Natural killer cell (primary cell): Measurements from ENCODE around the gene RNF26. TPM values are rescaled to one million over a fixed set of nuclear protein-coding genes. Genes with fewer than 3 reads are reported as not detected.
A peak's percentile ranks its signal among the peaks of the same experiment; 100 is the strongest.

Source experiments
- ATAC-seq, 3 donors: fragments of 150-1000 bp in 2 of 3; fragments of 200-7000 bp in 1 of 3; cut with Tn5 transposase; 1 replicate in 1 of 3; 2 replicates in 2 of 3; pipeline ENCODE4 v1.10.0; 2021; ENCODE audit warnings: mild to moderate bottlenecking in 2 of 3, moderate library complexity in 2 of 3
- DNase-seq, 2 donors: peaks; one replicate each; pipeline versions ENCODE4 v3.0.0 to v3.0.0-alpha.2; 2013 to 2021; ENCODE audit warnings: mixed read lengths in 1 of 2
- H3K27ac ChIP-seq: one replicate; pipeline ENCODE4 v1.5.1; 2013; ENCODE audit warnings: mild to moderate bottlenecking, low read length
- H3K27me3 ChIP-seq: one replicate; pipeline ENCODE4 v1.6.1; 2013; ENCODE audit warnings: low read length; ENCODE audit not compliant: control insufficient read depth, insufficient read depth
- H3K36me3 ChIP-seq: one replicate; pipeline ENCODE4 v1.6.1; 2013; ENCODE audit warnings: low read length; ENCODE audit not compliant: control insufficient read depth, insufficient read depth
- H3K4me1 ChIP-seq: one replicate; pipeline ENCODE4 v1.6.1; 2013; ENCODE audit warnings: low read length; ENCODE audit not compliant: control insufficient read depth, insufficient read depth
- H3K4me3 ChIP-seq: one replicate; pipeline ENCODE4 v1.5.1; 2013; ENCODE audit warnings: low read length
- H3K9me3 ChIP-seq: one replicate; pipeline ENCODE4 v1.6.1; 2013; ENCODE audit warnings: low read length; ENCODE audit not compliant: control insufficient read depth, insufficient read depth
- H3K27ac Mint-ChIP-seq, 2 donors: one replicate each; pipeline ENCODE4 v1.8.0; 2022; ENCODE audit warnings: mild to moderate bottlenecking in 2 of 2, mixed read lengths in 2 of 2, moderate library complexity in 1 of 2
- H3K27me3 Mint-ChIP-seq, 2 donors: one replicate each; pipeline ENCODE4 v1.8.0; 2022; ENCODE audit warnings: low read depth in 2 of 2, mixed read lengths in 2 of 2
- H3K36me3 Mint-ChIP-seq: one replicate; pipeline ENCODE4 v1.8.0; 2022; ENCODE audit warnings: mixed read lengths
- H3K4me1 Mint-ChIP-seq, 2 donors: one replicate each; pipeline ENCODE4 v1.8.0; 2022; ENCODE audit warnings: mixed read lengths in 2 of 2
- H3K4me3 Mint-ChIP-seq: one replicate; pipeline ENCODE4 v1.8.0; 2022; ENCODE audit warnings: mild to moderate bottlenecking, moderate library complexity, mixed read lengths
- H3K9me3 Mint-ChIP-seq, 2 donors: one replicate each; pipeline ENCODE4 v1.8.0; 2022; ENCODE audit warnings: mixed read lengths in 2 of 2
- WGBS: methylation state at CpG from one replicate; pipeline ENCODE4 v1.1.7; 2013; ENCODE audit warnings: missing lambda C conversion rate; ENCODE audit not compliant: insufficient coverage; 5-methylcytosine and 5-hydroxymethylcytosine counted together
- intact Hi-C: fragments of 100-400 bp; cut with micrococcal nuclease; formaldehyde crosslinking; loops from one replicate; pipeline ENCODE4 v1.14.2; 2022
- total RNA-seq, 4 donors: library from RNA; stranded (reverse); fragments of 120-200 nt in 1 of 4; gene quantifications; one replicate each; pipeline versions ENCODE4 v1.2.3 to v1.2.4, GENCODE V29; 2013 to 2022
- TF ChIP-seq, protein P1 (sequence below): fragments of 200-600 bp; IDR thresholded peaks from one replicate; pipeline ENCODE4 v1.8.0; 2022; ENCODE audit warnings: antibody characterized with exemption

Gene RNF26
- 10 to 100 TPM; 18.0 to 21.8 (median 18.1) TPM for total RNA-seq
- 3.8 TPM for total RNA-seq (2013)

DNA sequence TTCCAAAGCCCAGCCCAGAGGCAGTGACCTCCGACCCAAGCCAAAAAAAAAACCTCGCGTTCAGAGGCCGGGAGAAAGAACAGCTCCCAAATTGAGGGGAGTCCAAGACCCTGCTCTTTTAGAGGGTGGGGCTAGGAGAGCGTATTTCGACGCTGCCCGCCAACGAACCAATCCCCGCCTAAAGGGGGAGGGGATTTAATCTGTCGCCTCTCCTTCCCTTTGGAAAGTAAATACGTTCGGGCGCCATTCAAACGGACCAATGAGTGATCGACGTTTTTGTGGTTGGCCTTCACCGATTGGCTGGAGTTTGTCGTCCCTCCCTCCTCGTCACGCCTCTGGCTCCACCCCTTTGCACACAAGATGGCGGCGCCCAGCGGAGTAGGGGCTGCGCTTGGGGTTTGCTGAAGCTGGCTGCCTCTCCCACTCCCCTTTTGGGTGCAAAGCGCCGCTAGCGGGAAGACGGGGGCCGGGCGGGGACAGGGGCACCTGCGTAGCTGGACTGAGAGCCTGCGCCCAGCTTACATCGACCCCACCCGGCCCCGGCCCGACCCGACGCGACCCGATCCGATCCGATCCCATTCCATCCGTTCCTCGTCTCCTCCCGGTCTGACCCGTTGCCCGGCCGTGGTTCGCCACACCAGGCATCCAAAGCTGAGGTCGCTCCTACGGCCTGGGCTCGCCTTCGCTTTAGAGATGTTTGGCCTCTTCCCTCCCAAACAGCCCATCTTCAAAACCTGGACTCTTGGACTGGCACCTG lies at the start of gene RNF26:
TSS of gene RNF26 (plus strand) at position 354 of the 757 bp plus-strand sequence. CDS start 596 bp downstream, outside the sequence.
- DNase-seq, result peak; percentile 92 to 98
- no peaks in the 10 kb centered on the region for H3K9me3 Mint-ChIP-seq
- peaks cover 15 to 47% of the 10 kb centered on the region in 2 donors for H3K4me1 Mint-ChIP-seq
- peaks cover 19% of the 10 kb centered on the region for H3K4me1 ChIP-seq
- peak within 1 kb of the TSS; percentile 62 for H3K27ac ChIP-seq
- H3K4me3 Mint-ChIP-seq, result peak within 1 kb of the TSS; percentile 100
- H3K27me3 Mint-ChIP-seq, result peaks cover 20 to 25% of the 10 kb centered on the region in 2 donors
- peaks cover 5% of the 10 kb centered on the region for H3K27me3 ChIP-seq
- ATAC-seq, result peak; percentile 96 to 97 (median 96)
- H3K36me3 Mint-ChIP-seq, result no peaks in the 10 kb centered on the region
- H3K27ac Mint-ChIP-seq, result peak within 1 kb of the TSS; percentile 91 to 96
- no peaks in the 10 kb centered on the region for H3K36me3 ChIP-seq
- H3K4me3 ChIP-seq, result peak within 1 kb of the TSS; percentile 86
- intact Hi-C loops, result no loop called here
- no peaks in the 10 kb centered on the region for H3K9me3 ChIP-seq
- TF ChIP-seq, protein P1, sequence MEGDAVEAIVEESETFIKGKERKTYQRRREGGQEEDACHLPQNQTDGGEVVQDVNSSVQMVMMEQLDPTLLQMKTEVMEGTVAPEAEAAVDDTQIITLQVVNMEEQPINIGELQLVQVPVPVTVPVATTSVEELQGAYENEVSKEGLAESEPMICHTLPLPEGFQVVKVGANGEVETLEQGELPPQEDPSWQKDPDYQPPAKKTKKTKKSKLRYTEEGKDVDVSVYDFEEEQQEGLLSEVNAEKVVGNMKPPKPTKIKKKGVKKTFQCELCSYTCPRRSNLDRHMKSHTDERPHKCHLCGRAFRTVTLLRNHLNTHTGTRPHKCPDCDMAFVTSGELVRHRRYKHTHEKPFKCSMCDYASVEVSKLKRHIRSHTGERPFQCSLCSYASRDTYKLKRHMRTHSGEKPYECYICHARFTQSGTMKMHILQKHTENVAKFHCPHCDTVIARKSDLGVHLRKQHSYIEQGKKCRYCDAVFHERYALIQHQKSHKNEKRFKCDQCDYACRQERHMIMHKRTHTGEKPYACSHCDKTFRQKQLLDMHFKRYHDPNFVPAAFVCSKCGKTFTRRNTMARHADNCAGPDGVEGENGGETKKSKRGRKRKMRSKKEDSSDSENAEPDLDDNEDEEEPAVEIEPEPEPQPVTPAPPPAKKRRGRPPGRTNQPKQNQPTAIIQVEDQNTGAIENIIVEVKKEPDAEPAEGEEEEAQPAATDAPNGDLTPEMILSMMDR, result no peak
- WGBS, result under 1% methylated on average over 54 of the region's 54 CpGs

DNA sequence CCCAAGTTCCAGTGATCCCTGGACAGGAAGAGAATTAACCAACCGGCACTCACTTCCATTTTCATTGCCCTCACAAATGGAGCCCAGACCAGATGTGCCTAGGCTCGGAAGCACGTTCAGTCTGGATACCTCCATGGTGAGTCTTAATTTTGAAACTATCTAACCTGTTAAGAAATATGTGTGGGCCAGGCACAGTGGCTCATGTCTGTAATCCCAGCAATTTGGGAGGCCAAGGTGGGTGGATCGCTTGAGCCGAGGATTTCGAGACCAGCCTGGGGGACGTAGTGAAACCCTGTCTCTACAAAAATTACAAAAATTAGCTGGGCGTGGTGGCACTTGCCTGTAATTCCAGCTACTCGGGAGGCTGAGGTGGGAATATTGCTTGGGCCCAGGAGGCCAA lies 48.9 kb upstream of the RNF26 start:
- WGBS, result 98% methylated on average over 9 of the region's 9 CpGs
- H3K9me3 Mint-ChIP-seq, result no peaks in the 10 kb centered on the region

DNA sequence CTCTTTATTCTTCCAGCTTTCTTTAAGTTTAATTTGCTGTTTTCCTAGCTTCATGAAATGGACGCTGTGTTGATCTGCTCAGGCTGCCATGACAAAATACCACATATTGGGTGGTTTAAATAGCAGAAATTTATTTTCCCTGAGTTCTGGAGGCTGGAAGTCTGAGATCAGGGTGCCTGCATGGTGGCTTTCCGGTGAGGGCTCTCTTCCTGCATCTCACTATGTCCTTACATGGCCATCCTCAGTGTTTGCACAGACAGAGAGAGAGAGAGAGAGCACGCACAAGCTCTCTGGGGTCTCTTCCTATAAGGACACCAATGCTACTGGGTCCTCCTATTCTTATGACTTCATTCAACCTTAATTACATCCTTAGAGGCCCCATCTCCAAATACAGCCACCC lies 46.1 kb upstream of the RNF26 start:
- no peaks in the 10 kb centered on the region for H3K9me3 Mint-ChIP-seq
- Histone ChIP-seq H3K9me3 (peaks cover 9% of the 10 kb centered on the region), H3K4me1 (peaks cover 3% of the 10 kb centered on the region), H3K4me3 (no peak overlapping the region), H3K27ac (no peak overlapping the region), H3K36me3 (peaks cover 54% of the 10 kb centered on the region), H3K27me3 (no peaks in the 10 kb centered on the region)
- WGBS, result 100% methylated on average over 2 of the region's 3 CpGs
- H3K4me3 Mint-ChIP-seq, result no peak overlapping the region
- H3K36me3 Mint-ChIP-seq, result peaks cover 10% of the 10 kb centered on the region
- DNase-seq (no peak), ATAC-seq (no peak)
- TF ChIP-seq, protein P1, result no peak
- no peak overlapping the region for H3K27ac Mint-ChIP-seq
- H3K27me3 Mint-ChIP-seq, result no peaks in the 10 kb centered on the region
- intact Hi-C loops, result no loop called here
- peaks cover under 1 to 7% of the 10 kb centered on the region in 2 donors for H3K4me1 Mint-ChIP-seq

More for the DNA sequence above, 48.9 kb upstream of the RNF26 start:
- Histone ChIP-seq H3K4me3 (no peak overlapping the region), H3K9me3 (no peaks in the 10 kb centered on the region), H3K27me3 (no peaks in the 10 kb centered on the region), H3K4me1 (peaks cover 15% of the 10 kb centered on the region), H3K27ac (no peak overlapping the region), H3K36me3 (peaks cover 48% of the 10 kb centered on the region)
- Mint-ChIP-seq H3K36me3 (peaks cover 10% of the 10 kb centered on the region), H3K27ac (no peak overlapping the region), H3K4me1 (peaks cover 13 to 20% of the 10 kb centered on the region in 2 donors), H3K4me3 (no peak overlapping the region), H3K27me3 (no peaks in the 10 kb centered on the region)
- TF ChIP-seq, protein P1, result no peak
- intact Hi-C loops, result no loop called here
- DNase-seq, result no peak
- ATAC-seq, result no peak
